Adrenal gland (tissue), 5 donors: ENCODE results near the gene SEPHS1.

Experiments
- POLR2A ChIP-seq, 2 donors: fragments of 450-650 bp; IDR thresholded peaks; one replicate each; pipeline ENCODE4 v1.6.1; 2017; ENCODE audit warnings: antibody characterized with exemption in 2 of 2, mild to moderate bottlenecking in 2 of 2, moderate library complexity in 1 of 2
- TF ChIP-seq, protein P1 (sequence below), 6 experiments: fragments of 450-650 bp in 4 of 6; fragments of 200-600 bp in 2 of 6; sonication (generic) in 1 of 6; IDR thresholded peaks; 1 replicate in 5 of 6; 2 replicates in 1 of 6; pipeline versions ENCODE4 v1.5.1 to v1.8.0; 2016 to 2021; ENCODE audit warnings: antibody characterized with exemption in 6 of 6, mild to moderate bottlenecking in 2 of 6, moderate library complexity in 1 of 6
- donor health status: DM: no; HTN: no; CAD: no.

DNA sequence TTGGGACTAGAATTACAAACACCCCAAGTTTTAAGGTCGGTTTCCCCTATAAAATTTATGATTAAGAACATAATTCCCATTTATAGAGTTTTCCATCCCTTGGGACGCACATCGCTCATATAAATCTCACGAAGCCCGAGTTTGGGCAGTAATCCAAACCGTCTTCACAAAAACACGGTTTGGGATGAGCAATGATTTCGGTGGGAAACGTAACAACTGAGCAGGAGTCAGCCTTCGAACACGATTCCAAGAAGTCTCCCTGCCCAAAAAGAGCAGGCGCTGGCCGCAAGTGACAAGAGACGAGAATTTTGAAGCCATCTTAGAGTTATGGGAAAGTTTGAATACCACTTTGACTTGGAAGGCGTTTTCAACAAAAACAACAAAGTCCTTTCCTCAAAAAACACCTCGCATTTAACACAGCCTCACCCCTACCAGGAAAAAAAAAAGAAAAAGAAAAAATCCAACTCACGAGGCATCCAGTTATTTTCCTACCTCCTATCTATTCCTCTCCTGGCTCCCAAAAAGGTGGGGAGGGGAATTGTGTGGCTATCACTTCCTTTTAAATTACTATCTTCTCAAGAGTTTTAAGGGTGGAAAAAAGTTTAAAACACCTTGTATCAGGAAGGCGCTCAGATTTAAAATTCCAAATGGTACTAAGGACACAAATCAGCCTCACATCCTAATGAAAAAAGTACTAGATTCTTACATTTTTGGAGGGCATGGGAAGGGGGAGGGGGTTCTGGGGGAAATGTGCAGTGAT lies 1.6 kb downstream of the SEPHS1 start:
- TF ChIP-seq, protein P1, sequence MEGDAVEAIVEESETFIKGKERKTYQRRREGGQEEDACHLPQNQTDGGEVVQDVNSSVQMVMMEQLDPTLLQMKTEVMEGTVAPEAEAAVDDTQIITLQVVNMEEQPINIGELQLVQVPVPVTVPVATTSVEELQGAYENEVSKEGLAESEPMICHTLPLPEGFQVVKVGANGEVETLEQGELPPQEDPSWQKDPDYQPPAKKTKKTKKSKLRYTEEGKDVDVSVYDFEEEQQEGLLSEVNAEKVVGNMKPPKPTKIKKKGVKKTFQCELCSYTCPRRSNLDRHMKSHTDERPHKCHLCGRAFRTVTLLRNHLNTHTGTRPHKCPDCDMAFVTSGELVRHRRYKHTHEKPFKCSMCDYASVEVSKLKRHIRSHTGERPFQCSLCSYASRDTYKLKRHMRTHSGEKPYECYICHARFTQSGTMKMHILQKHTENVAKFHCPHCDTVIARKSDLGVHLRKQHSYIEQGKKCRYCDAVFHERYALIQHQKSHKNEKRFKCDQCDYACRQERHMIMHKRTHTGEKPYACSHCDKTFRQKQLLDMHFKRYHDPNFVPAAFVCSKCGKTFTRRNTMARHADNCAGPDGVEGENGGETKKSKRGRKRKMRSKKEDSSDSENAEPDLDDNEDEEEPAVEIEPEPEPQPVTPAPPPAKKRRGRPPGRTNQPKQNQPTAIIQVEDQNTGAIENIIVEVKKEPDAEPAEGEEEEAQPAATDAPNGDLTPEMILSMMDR (IDR thresholded peaks at IDR 0.05), result no peak
- TF ChIP-seq POLR2A (IDR thresholded peaks at IDR 0.05), result peak in 1 of 2 donors; percentile 32
